Left ventricle myocardium inferior (tissue), 1 donor: ENCODE measurements around the gene NECTIN2. TPM values are rescaled to one million over a fixed set of nuclear protein-coding genes. Genes with fewer than 3 reads are reported as not detected.
"Not testable (repeated sequence)": the region's sequence is repeated elsewhere in the genome, so short reads cannot be mapped to it uniquely, and the experiment has no call there.

ENCODE experiments used
- DNase-seq: peaks from one replicate; pipeline ENCODE4 v3.0.0-alpha.2; 2020
- H3K27ac ChIP-seq: fragments of 200-600 bp; replicated peaks from 2 replicates; pipeline ENCODE4 v1.8.0; 2021
- H3K27me3 ChIP-seq: fragments of 200-600 bp; 2 replicates; pipeline ENCODE4 v1.8.0; 2021; ENCODE audit warnings: low read depth
- H3K36me3 ChIP-seq: fragments of 200-600 bp; 2 replicates; pipeline ENCODE4 v1.8.0; 2021
- H3K4me1 ChIP-seq: fragments of 200-600 bp; 2 replicates; pipeline ENCODE4 v1.8.0; 2021
- H3K4me3 ChIP-seq: fragments of 200-600 bp; 2 replicates; pipeline ENCODE4 v1.8.0; 2021; ENCODE audit warnings: mild to moderate bottlenecking, moderate library complexity
- H3K9me3 ChIP-seq: fragments of 200-600 bp; replicated peaks from 2 replicates; pipeline ENCODE4 v1.8.0; 2021
- CTCF ChIP-seq: fragments of 200-600 bp; IDR thresholded peaks from 2 replicates; pipeline ENCODE4 v1.8.0; 2021; ENCODE audit warnings: antibody characterized with exemption, mild to moderate bottlenecking, borderline replicate concordance
- intact Hi-C: fragments of 100-400 bp; cut with micrococcal nuclease; formaldehyde crosslinking; loops from one replicate; pipeline ENCODE4 v1.11.0; 2022
- total RNA-seq: library from RNA; stranded (reverse); fragmentation: NEBNext Ultra II Directional; extraction: Animal tissue kit (Norgen Biotek cat#: 25700); gene quantifications from one replicate; pipeline ENCODE4 v1.2.1, GENCODE V29; 2021
- donor health status: DM: no; HTN: yes; CAD: no; lungs with severe emphysema.

The NECTIN2 gene
- total RNA-seq, 1 donor from 2014 or later, result 40.7 TPM

DNA sequence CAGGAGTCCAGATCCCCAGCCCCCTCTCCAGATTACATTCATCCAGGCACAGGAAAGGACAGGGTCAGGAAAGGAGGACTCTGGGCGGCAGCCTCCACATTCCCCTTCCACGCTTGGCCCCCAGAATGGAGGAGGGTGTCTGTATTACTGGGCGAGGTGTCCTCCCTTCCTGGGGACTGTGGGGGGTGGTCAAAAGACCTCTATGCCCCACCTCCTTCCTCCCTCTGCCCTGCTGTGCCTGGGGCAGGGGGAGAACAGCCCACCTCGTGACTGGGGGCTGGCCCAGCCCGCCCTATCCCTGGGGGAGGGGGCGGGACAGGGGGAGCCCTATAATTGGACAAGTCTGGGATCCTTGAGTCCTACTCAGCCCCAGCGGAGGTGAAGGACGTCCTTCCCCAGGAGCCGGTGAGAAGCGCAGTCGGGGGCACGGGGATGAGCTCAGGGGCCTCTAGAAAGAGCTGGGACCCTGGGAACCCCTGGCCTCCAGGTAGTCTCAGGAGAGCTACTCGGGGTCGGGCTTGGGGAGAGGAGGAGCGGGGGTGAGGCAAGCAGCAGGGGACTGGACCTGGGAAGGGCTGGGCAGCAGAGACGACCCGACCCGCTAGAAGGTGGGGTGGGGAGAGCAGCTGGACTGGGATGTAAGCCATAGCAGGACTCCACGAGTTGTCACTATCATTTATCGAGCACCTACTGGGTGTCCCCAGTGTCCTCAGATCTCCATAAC is 59.5 kb downstream of the NECTIN2 start, which contains the start of gene APOE:
Gene APOE, plus strand, starts transcription at position 360 of the 724 bp plus-strand sequence. CDS start 829 bp downstream, outside the sequence.
- Histone ChIP-seq H3K36me3 (peaks cover 26% of the 10 kb centered on the region), H3K4me1 (peaks cover 29% of the 10 kb centered on the region), H3K27me3 (peaks cover 42% of the 10 kb centered on the region), H3K9me3 (no peaks in the 10 kb centered on the region), H3K27ac (no peak within 1 kb of the TSS), H3K4me3 (peak within 1 kb of the TSS; percentile 36)
- DNase-seq, result no peak
- intact Hi-C loops, result no loop called here
- TF ChIP-seq CTCF, result no peak

DNA sequence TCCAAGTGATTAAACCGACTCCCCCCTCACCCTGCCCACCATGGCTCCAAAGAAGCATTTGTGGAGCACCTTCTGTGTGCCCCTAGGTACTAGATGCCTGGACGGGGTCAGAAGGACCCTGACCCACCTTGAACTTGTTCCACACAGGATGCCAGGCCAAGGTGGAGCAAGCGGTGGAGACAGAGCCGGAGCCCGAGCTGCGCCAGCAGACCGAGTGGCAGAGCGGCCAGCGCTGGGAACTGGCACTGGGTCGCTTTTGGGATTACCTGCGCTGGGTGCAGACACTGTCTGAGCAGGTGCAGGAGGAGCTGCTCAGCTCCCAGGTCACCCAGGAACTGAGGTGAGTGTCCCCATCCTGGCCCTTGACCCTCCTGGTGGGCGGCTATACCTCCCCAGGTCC is 61.5 kb downstream of the NECTIN2 start:
- H3K9me3 ChIP-seq, result no peaks in the 10 kb centered on the region
- H3K4me1 ChIP-seq, result peaks cover 39% of the 10 kb centered on the region
- no peak overlapping the region for H3K27ac ChIP-seq
- no peak overlapping the region for H3K4me3 ChIP-seq
- no peak for TF ChIP-seq CTCF
- peaks cover 60% of the 10 kb centered on the region for H3K27me3 ChIP-seq
- intact Hi-C loops, result no loop called here
- peaks cover 6% of the 10 kb centered on the region for H3K36me3 ChIP-seq
- DNase-seq, result no peak

GRCh38 chr19:44908074-44908835 is 62.2 kb downstream of the NECTIN2 start:
- H3K4me1 ChIP-seq, result peaks cover 39% of the 10 kb centered on the region
- no peak for DNase-seq
- intact Hi-C loops, result no loop called here
- H3K4me3 ChIP-seq, result no peak overlapping the region
- H3K27me3 ChIP-seq, result peaks cover 67% of the 10 kb centered on the region
- H3K27ac ChIP-seq, result no peak overlapping the region
- no peaks in the 10 kb centered on the region for H3K9me3 ChIP-seq
- H3K36me3 ChIP-seq, result no peaks in the 10 kb centered on the region
- TF ChIP-seq CTCF, result no peak

DNA sequence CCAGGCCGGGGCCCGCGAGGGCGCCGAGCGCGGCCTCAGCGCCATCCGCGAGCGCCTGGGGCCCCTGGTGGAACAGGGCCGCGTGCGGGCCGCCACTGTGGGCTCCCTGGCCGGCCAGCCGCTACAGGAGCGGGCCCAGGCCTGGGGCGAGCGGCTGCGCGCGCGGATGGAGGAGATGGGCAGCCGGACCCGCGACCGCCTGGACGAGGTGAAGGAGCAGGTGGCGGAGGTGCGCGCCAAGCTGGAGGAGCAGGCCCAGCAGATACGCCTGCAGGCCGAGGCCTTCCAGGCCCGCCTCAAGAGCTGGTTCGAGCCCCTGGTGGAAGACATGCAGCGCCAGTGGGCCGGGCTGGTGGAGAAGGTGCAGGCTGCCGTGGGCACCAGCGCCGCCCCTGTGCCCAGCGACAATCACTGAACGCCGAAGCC is 62.8 kb downstream of the NECTIN2 start:
- Histone ChIP-seq H3K27ac (no peak overlapping the region), H3K4me3 (no peak overlapping the region), H3K4me1 (peaks cover 35% of the 10 kb centered on the region), H3K36me3 (no peaks in the 10 kb centered on the region), H3K9me3 (no peaks in the 10 kb centered on the region), H3K27me3 (peaks cover 67% of the 10 kb centered on the region)
- DNase-seq, result no peak
- intact Hi-C loops, result no loop called here
- no peak for TF ChIP-seq CTCF

DNA sequence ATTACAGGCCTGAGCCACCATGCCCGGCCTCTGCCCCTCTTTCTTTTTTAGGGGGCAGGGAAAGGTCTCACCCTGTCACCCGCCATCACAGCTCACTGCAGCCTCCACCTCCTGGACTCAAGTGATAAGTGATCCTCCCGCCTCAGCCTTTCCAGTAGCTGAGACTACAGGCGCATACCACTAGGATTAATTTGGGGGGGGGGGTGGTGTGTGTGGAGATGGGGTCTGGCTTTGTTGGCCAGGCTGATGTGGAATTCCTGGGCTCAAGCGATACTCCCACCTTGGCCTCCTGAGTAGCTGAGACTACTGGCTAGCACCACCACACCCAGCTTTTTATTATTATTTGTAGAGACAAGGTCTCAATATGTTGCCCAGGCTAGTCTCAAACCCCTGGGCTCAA is 63.7 kb downstream of the NECTIN2 start:
- no peak for DNase-seq
- no peaks in the 10 kb centered on the region for H3K36me3 ChIP-seq
- intact Hi-C loops, result no loop called here
- no peak for TF ChIP-seq CTCF
- peaks cover 37% of the 10 kb centered on the region for H3K4me1 ChIP-seq
- H3K9me3 ChIP-seq, result no peaks in the 10 kb centered on the region
- no peak overlapping the region for H3K27ac ChIP-seq
- H3K4me3 ChIP-seq, result no peak overlapping the region
- H3K27me3 ChIP-seq, result peaks cover 65% of the 10 kb centered on the region

GRCh38 chr19:44911896-44912295 is 65.8 kb downstream of the NECTIN2 start:
- DNase-seq, H3K27ac ChIP-seq, intact Hi-C loops: not testable (repeated sequence)

More at GRCh38 chr19:44911896-44912295, 65.8 kb downstream of the NECTIN2 start:
- peaks cover 44% of the 10 kb centered on the region for H3K27me3 ChIP-seq
- H3K4me3 ChIP-seq, H3K9me3 ChIP-seq, H3K36me3 ChIP-seq: not testable (repeated sequence)
- peaks cover 24% of the 10 kb centered on the region for H3K4me1 ChIP-seq
